Fibroblast of pulmonary artery (primary cell): ENCODE measurements around the gene CIB2.

Experiments used
- DNase-seq: peaks from one replicate; pipeline ENCODE4 v3.0.0-alpha.2; 2010; ENCODE audit warnings: low read depth
- H3K4me3 ChIP-seq: replicated peaks from 2 replicates; pipeline ENCODE4 v1.5.1; 2011; ENCODE audit warnings: low read depth, mild to moderate bottlenecking, control low read depth, low read length, moderate library complexity
- CTCF ChIP-seq: IDR thresholded peaks from 2 replicates; pipeline ENCODE4 v1.5.1; 2011; ENCODE audit warnings: mild to moderate bottlenecking, control low read depth, low read length, inconsistent platforms; ENCODE audit errors: missing control alignments

Gene CIB2

GRCh38 chr15:78056714-78057269 lies 74.5 kb downstream of the CIB2 start:
- DNase-seq: peak; percentile 41
- H3K4me3 ChIP-seq: no peak overlapping the region
- no peak for TF ChIP-seq CTCF

- peak; percentile 36 for DNase-seq
- H3K4me3 ChIP-seq: no peak overlapping the region
Measured at GRCh38 chr15:78055919-78056713, 75.1 kb downstream of the CIB2 start.

GRCh38 chr15:78054966-78055365 lies 76.3 kb downstream of the CIB2 start:
- DNase-seq: no peak
- H3K4me3 ChIP-seq: no peak overlapping the region
- no peak for TF ChIP-seq CTCF

More at GRCh38 chr15:78055919-78056713, 75.1 kb downstream of the CIB2 start:
- no peak for TF ChIP-seq CTCF
